Loucy (cell line): Measurements from ENCODE around the gene SCAF8.

Experiments
- H2AFZ ChIP-seq: fragments of 200-600 bp; sonication (generic); 2 replicates; pipeline ENCODE4 v1.6.0; 2016; ENCODE audit warnings: antibody characterized with exemption, mild to moderate bottlenecking, low read length, moderate library complexity
- H3F3A ChIP-seq: fragments of 200-600 bp; 2 replicates; pipeline ENCODE4 v1.6.0; 2016; ENCODE audit warnings: antibody characterized with exemption, low read depth, mild to moderate bottlenecking
- H3K27me3 ChIP-seq: fragments of 200-600 bp; sonication (generic); 2 replicates; pipeline ENCODE4 v1.6.1; 2014; ENCODE audit warnings: low read length, mild to moderate bottlenecking; ENCODE audit not compliant: insufficient read depth, poor library complexity, severe bottlenecking
- H3K36me3 ChIP-seq: fragments of 200-600 bp; sonication (generic); 2 replicates; pipeline ENCODE4 v1.6.1; 2016; ENCODE audit warnings: low read length; ENCODE audit not compliant: insufficient read depth
- H3K4me1 ChIP-seq: fragments of 200-600 bp; sonication (generic); 2 replicates; pipeline ENCODE4 v1.5.1; 2014; ENCODE audit warnings: low read length, mild to moderate bottlenecking; ENCODE audit not compliant: insufficient read depth, poor library complexity, severe bottlenecking
- H3K4me2 ChIP-seq: fragments of 200-600 bp; sonication (generic); 2 replicates; pipeline ENCODE4 v1.6.0; 2014; ENCODE audit warnings: antibody characterized with exemption, low read length, low read depth, mild to moderate bottlenecking; ENCODE audit not compliant: poor library complexity, severe bottlenecking
- H3K4me3 ChIP-seq: fragments of 200-600 bp; sonication (generic); 2 replicates; pipeline ENCODE4 v1.5.1; 2014; ENCODE audit warnings: low read length, mild to moderate bottlenecking, mixed read lengths; ENCODE audit not compliant: poor library complexity, severe bottlenecking
- H3K79me2 ChIP-seq: fragments of 200-600 bp; sonication (generic); 2 replicates; pipeline ENCODE4 v1.6.1; 2014; ENCODE audit warnings: low read length; ENCODE audit not compliant: insufficient read depth
- H3K9ac ChIP-seq: fragments of 200-600 bp; sonication (generic); 2 replicates; pipeline ENCODE4 v1.6.0; 2014; ENCODE audit warnings: mild to moderate bottlenecking, low read depth, low read length, moderate library complexity; ENCODE audit not compliant: poor library complexity, severe bottlenecking
- H3K9me2 ChIP-seq: fragments of 200-600 bp; sonication (generic); replicated peaks from 2 replicates; pipeline ENCODE4 v1.6.1; 2016; ENCODE audit warnings: low read depth, low read length, mixed read lengths
- H3K9me3 ChIP-seq: fragments of 200-600 bp; sonication (generic); 2 replicates; pipeline ENCODE4 v1.6.1; 2014; ENCODE audit warnings: mild to moderate bottlenecking, antibody characterized with exemption, low read length, low read depth; ENCODE audit not compliant: insufficient read depth
- H4K20me1 ChIP-seq: fragments of 200-600 bp; sonication (generic); 2 replicates; pipeline ENCODE4 v1.6.0; 2014; ENCODE audit warnings: antibody characterized with exemption, low read length, mild to moderate bottlenecking; ENCODE audit not compliant: insufficient read depth, poor library complexity, severe bottlenecking
- CTCF ChIP-seq: fragments of 200-600 bp; sonication (generic); conservative IDR thresholded peaks from 2 replicates; pipeline ENCODE4 v1.5.1; 2014; ENCODE audit warnings: mild to moderate bottlenecking, antibody characterized with exemption, low read length
- EZH2phosphoT487 ChIP-seq: fragments of 200-600 bp; IDR thresholded peaks from 2 replicates; pipeline ENCODE4 v1.6.1; 2018; ENCODE audit warnings: antibody characterized with exemption, mild to moderate bottlenecking, moderate library complexity, borderline replicate concordance

Gene SCAF8

GRCh38 chr6:154874773-154875592 is 141.8 kb downstream of the SCAF8 start:
- Histone ChIP-seq H3K4me3 (no peak overlapping the region), H4K20me1 (no peaks in the 10 kb centered on the region), H3K9me2 (no peaks in the 10 kb centered on the region), H3K27me3 (no peaks in the 10 kb centered on the region), H3K9ac (no peak overlapping the region), H3K9me3 (no peaks in the 10 kb centered on the region), H3K4me2 (no peak overlapping the region), H3K4me1 (no peaks in the 10 kb centered on the region), H3K79me2 (no peaks in the 10 kb centered on the region), H3F3A (no peaks in the 10 kb centered on the region), H3K36me3 (no peaks in the 10 kb centered on the region), H2AFZ (no peak overlapping the region)
- TF ChIP-seq CTCF (no peak), EZH2phosphoT487 (no peak)

- no peak overlapping the region for H3K9ac ChIP-seq
- H3K36me3 ChIP-seq: no peaks in the 10 kb centered on the region
- no peaks in the 10 kb centered on the region for H3K9me3 ChIP-seq
- H3K79me2 ChIP-seq: no peaks in the 10 kb centered on the region
- H3F3A ChIP-seq: no peaks in the 10 kb centered on the region
- no peaks in the 10 kb centered on the region for H3K27me3 ChIP-seq
- H3K4me1 ChIP-seq: no peaks in the 10 kb centered on the region
- no peak overlapping the region for H3K4me2 ChIP-seq
- H3K4me3 ChIP-seq: no peak overlapping the region
- H2AFZ ChIP-seq: no peak overlapping the region
- TF ChIP-seq EZH2phosphoT487: no peak
- TF ChIP-seq CTCF: no peak
- H3K9me2 ChIP-seq: no peaks in the 10 kb centered on the region
- no peaks in the 10 kb centered on the region for H4K20me1 ChIP-seq
Measured at GRCh38 chr6:154876486-154877280, 143.5 kb downstream of the SCAF8 start.

- Histone ChIP-seq H3F3A (no peaks in the 10 kb centered on the region), H3K9me2 (no peaks in the 10 kb centered on the region), H4K20me1 (no peaks in the 10 kb centered on the region)
Measured at GRCh38 chr6:154878871-154879491, 145.8 kb downstream of the SCAF8 start.

More at GRCh38 chr6:154878871-154879491, 145.8 kb downstream of the SCAF8 start:
- Histone ChIP-seq H3K27me3 (no peaks in the 10 kb centered on the region), H3K9ac (no peak overlapping the region), H3K4me3 (no peak overlapping the region), H3K9me3 (no peaks in the 10 kb centered on the region), H3K79me2 (no peaks in the 10 kb centered on the region), H2AFZ (no peak overlapping the region), H3K4me2 (no peak overlapping the region), H3K36me3 (no peaks in the 10 kb centered on the region), H3K4me1 (no peaks in the 10 kb centered on the region)
- TF ChIP-seq CTCF: no peak
- no peak for TF ChIP-seq EZH2phosphoT487
